PFSK-1 (cell line): ENCODE data around the gene NUDT5.

Experiments used
- FOXP2 ChIP-seq: optimal IDR thresholded peaks from 2 replicates; pipeline ENCODE3; 2011; ENCODE audit warnings: borderline replicate concordance, control low read depth, inconsistent platforms; ENCODE audit not compliant: insufficient read depth; ENCODE audit errors: extremely low read length, extremely low read depth
- POLR2AphosphoS5 ChIP-seq: IDR thresholded peaks from 2 replicates; pipeline ENCODE4 v1.6.1; 2012; ENCODE audit warnings: low read depth, mild to moderate bottlenecking, control low read depth, low read length, moderate library complexity
- SIN3A ChIP-seq: IDR thresholded peaks from 2 replicates; pipeline ENCODE4 v1.6.1; 2012; ENCODE audit warnings: mild to moderate bottlenecking, low read length, moderate library complexity, borderline replicate concordance; ENCODE audit not compliant: insufficient read depth
- TAF1 ChIP-seq: IDR thresholded peaks from 2 replicates; pipeline ENCODE4 v1.6.1; 2012; ENCODE audit warnings: low read length, control low read depth, borderline replicate concordance; ENCODE audit not compliant: insufficient read depth
- TF ChIP-seq, protein P1 (sequence below), 2 experiments: IDR thresholded peaks; 2 replicates each; pipeline versions ENCODE4 v1.6.1 to v1.8.0; 2011 to 2012; ENCODE audit warnings: low read depth in 2 of 2, low read length in 2 of 2, control low read depth in 1 of 2, inconsistent platforms in 1 of 2, mild to moderate bottlenecking in 1 of 2, moderate library complexity in 1 of 2; ENCODE audit not compliant: insufficient read depth in 1 of 2

The NUDT5 gene

DNA sequence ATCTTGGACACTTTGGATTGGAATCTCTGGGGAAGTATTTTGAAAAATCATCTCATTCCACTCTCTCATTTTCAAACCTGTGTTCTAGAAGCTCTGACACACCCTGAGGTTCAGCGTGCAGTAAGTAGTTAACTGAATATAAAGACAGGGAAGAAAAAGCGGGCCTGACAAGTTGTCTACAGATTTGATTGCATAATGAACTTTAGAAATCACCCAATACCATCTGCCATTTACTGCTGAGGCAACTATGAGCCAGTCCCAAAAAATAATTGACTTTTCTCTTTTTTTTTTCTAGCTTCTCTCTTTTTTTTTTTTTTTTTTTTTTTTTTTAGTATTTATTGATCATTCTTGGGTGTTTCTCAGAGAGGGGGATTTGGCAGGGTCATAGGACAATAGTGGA, 29.8 kb upstream of the NUDT5 start:
- TF ChIP-seq, protein P1, sequence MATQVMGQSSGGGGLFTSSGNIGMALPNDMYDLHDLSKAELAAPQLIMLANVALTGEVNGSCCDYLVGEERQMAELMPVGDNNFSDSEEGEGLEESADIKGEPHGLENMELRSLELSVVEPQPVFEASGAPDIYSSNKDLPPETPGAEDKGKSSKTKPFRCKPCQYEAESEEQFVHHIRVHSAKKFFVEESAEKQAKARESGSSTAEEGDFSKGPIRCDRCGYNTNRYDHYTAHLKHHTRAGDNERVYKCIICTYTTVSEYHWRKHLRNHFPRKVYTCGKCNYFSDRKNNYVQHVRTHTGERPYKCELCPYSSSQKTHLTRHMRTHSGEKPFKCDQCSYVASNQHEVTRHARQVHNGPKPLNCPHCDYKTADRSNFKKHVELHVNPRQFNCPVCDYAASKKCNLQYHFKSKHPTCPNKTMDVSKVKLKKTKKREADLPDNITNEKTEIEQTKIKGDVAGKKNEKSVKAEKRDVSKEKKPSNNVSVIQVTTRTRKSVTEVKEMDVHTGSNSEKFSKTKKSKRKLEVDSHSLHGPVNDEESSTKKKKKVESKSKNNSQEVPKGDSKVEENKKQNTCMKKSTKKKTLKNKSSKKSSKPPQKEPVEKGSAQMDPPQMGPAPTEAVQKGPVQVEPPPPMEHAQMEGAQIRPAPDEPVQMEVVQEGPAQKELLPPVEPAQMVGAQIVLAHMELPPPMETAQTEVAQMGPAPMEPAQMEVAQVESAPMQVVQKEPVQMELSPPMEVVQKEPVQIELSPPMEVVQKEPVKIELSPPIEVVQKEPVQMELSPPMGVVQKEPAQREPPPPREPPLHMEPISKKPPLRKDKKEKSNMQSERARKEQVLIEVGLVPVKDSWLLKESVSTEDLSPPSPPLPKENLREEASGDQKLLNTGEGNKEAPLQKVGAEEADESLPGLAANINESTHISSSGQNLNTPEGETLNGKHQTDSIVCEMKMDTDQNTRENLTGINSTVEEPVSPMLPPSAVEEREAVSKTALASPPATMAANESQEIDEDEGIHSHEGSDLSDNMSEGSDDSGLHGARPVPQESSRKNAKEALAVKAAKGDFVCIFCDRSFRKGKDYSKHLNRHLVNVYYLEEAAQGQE (IDR thresholded peaks at IDR 0.05; ENCODE audit: insufficient read depth in 1 of 2, low read depth in 2 of 2, low read length in 2 of 2), result no peak
- TF ChIP-seq SIN3A (no peak), POLR2AphosphoS5 (no peak), FOXP2 (no peak), TAF1 (no peak)

DNA sequence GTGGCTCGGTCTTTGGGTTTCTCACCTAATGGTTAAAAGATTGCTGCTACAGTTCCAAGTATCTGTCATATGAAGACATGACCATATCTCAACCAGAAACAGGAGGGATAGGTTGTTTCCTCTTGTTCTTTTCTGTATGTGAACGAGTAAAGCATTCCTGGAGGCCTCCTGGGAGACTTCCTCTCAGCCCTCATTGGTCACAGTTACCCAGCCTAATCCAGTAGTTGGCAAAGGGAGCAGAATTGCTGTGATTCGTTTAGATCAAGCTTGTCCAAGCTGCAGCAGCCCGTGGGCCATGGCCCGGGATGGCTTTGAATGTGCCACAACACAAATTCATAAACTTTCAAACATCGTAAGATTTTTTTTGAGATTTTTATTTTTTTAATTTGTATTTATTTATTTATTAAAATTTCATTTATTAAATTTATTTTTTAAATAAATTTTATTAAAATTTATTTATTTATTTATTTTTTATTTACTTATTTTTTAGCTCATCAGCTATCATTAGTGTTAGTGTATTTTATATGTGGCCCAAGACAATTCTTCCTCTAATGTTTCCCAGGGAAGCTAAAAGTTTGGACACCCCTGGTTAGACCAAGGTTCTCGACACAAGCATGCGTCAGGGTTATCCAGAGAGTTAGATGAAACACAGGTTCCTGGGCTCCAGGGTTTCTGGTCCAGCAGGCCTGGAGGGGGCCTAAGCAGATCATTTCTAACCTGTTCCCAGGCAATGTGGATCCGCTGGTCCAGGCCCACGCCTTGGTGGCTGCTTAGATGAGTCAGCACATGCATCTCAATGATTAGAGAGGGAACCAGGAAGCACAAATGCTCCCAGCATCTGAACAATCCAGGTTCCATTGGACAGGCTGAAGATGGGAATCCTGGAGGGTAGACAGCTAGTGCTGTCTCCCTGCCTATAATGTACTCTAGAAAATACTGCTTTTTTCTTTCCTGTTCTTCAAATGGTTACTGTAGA, 25.9 kb upstream of the NUDT5 start:
- TF ChIP-seq TAF1 (no peak), POLR2AphosphoS5 (no peak), FOXP2 (no peak), SIN3A (no peak)
- TF ChIP-seq, protein P1 (IDR thresholded peaks at IDR 0.05; ENCODE audit: insufficient read depth in 1 of 2, low read depth in 2 of 2, low read length in 2 of 2), result no peak

DNA sequence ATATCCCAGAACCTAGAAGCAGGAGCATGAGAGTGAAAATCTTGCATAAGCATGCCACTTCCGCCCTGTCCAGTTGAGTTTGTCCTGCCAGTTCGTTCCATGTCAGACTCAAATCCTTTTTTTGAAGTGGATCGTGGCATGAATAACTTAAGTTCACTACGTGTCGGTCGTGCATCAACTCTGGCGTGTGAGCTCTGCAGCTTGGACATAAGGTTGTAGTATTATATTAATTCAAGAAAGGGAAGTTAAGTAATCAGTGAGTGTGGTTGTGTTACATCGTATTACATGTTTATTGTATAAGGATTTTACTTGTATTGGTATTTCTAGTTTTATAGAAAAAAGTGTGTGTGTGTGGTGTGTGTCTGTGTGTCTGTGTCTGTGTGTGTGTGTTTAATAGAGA, 23.3 kb upstream of the NUDT5 start:
- no peak for TF ChIP-seq SIN3A
- no peak for TF ChIP-seq TAF1
- TF ChIP-seq POLR2AphosphoS5, result no peak
- no peak for TF ChIP-seq FOXP2
- TF ChIP-seq, protein P1 (IDR thresholded peaks at IDR 0.05; ENCODE audit: insufficient read depth in 1 of 2, low read depth in 2 of 2, low read length in 2 of 2), result no peak

DNA sequence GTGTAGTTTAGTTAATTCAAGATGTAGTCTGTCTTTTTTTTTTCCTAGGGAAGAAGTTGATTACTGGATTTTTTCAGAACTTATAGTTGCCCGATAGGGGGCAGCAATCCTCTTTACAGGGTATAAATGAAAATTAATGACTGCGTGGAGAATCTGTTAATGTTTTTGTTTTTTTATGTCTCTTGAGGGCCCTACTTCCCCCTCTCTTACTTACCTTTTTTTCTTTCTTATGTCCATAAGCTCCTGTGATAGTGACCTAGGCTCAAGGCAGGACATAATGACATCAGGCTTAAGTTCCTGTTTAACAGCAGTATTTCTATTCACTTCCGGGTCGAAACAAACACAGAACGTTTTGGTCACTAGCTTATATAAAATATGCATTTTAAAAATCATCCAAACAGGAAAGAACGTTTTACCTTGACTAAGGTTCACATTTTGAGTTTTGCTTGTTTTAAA, 19.1 kb upstream of the NUDT5 start:
- TF ChIP-seq, protein P1 (IDR thresholded peaks at IDR 0.05; ENCODE audit: insufficient read depth in 1 of 2, low read depth in 2 of 2, low read length in 2 of 2), result no peak
- TF ChIP-seq FOXP2 (no peak), POLR2AphosphoS5 (no peak), SIN3A (no peak), TAF1 (no peak)
